ENCODE measurements around the gene WSCD1. TPM values are rescaled to one million over a fixed set of nuclear protein-coding genes. Genes with fewer than 3 reads are reported as not detected.

WSCD1 gene
- total RNA-seq, 1 experiment from 2014 or later = 0.45 TPM

DNA sequence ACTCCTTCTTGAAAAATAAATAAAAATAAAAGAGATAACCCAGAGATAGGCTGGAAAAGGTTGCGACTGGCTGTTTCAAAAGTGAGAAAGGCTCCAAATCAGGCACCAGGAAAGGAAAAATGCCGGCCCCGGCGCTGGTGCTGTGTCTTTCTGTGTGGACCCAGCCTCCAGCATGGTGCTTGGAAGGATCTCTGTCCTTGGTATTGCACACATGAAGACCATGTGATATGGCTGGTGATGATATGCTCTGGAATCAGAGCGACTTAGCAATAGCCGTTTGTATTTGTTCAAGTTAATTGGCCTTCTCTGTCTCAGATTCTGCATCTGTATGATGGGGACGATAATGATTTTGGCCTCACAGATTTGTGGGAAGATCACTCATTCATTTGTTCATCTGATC is 3.4 kb downstream of the WSCD1 start:
- no peaks in the 10 kb centered on the region for H3K9me3 Mint-ChIP-seq (ENCODE audit: low read depth, unreplicated experiment)
- no TSS peak for BruUV-seq (replicated peaks)
- no peak for DNase-seq
- H3K4me3 Mint-ChIP-seq (ENCODE audit: low read depth, unreplicated experiment) = no peak overlapping the region
- H3K27ac Mint-ChIP-seq (ENCODE audit: unreplicated experiment) = no peak overlapping the region
- peaks cover 81% of the 10 kb centered on the region for H3K27me3 Mint-ChIP-seq (ENCODE audit: unreplicated experiment)
- H3K4me1 Mint-ChIP-seq (ENCODE audit: low read depth, unreplicated experiment) = peaks cover 14% of the 10 kb centered on the region
- intact Hi-C loops (cut with micrococcal nuclease; ENCODE audit: unreplicated experiment) = loop anchor here (10.0 kb wide), 1 partner anchor 479 kb away; no protein-coding TSS in a partner anchor
- TF ChIP-seq, protein P1, sequence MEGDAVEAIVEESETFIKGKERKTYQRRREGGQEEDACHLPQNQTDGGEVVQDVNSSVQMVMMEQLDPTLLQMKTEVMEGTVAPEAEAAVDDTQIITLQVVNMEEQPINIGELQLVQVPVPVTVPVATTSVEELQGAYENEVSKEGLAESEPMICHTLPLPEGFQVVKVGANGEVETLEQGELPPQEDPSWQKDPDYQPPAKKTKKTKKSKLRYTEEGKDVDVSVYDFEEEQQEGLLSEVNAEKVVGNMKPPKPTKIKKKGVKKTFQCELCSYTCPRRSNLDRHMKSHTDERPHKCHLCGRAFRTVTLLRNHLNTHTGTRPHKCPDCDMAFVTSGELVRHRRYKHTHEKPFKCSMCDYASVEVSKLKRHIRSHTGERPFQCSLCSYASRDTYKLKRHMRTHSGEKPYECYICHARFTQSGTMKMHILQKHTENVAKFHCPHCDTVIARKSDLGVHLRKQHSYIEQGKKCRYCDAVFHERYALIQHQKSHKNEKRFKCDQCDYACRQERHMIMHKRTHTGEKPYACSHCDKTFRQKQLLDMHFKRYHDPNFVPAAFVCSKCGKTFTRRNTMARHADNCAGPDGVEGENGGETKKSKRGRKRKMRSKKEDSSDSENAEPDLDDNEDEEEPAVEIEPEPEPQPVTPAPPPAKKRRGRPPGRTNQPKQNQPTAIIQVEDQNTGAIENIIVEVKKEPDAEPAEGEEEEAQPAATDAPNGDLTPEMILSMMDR (IDR thresholded peaks at IDR 0.05; ENCODE audit: unreplicated experiment) = no peak
- CTCF ChIA-PET = no interaction called here
- H3K36me3 Mint-ChIP-seq (ENCODE audit: insufficient read depth, unreplicated experiment) = no peaks in the 10 kb centered on the region

DNA sequence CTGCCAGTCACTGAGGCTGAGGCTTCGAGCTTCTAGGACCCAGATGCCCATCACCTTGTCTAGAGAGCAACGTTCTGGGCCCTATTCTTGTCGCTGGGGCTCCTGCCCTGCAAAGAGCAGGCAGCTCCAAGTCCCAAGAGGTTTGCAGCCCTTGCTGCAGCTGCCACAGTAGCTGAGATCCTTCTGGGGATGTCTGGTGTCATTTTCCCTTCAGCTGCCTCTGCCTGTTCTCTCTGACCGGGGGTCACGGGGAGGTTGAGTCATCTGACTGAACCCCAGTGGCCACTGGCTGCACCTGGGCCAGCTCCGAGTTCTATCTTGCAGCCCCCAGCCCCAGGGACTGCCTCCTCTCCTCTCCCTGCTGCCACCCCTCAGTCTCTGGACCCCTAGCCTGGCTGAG is 4.9 kb downstream of the WSCD1 start:
- CTCF ChIA-PET = no interaction called here
- Mint-ChIP-seq H3K4me3 (ENCODE audit: low read depth, unreplicated experiment) (no peak overlapping the region), H3K36me3 (ENCODE audit: insufficient read depth, unreplicated experiment) (no peaks in the 10 kb centered on the region), H3K27me3 (ENCODE audit: unreplicated experiment) (peaks cover 72% of the 10 kb centered on the region), H3K9me3 (ENCODE audit: low read depth, unreplicated experiment) (no peaks in the 10 kb centered on the region), H3K4me1 (ENCODE audit: low read depth, unreplicated experiment) (peaks cover 1% of the 10 kb centered on the region), H3K27ac (ENCODE audit: unreplicated experiment) (no peak overlapping the region)
- BruUV-seq (replicated peaks) = no TSS peak
- TF ChIP-seq, protein P1 (IDR thresholded peaks at IDR 0.05; ENCODE audit: unreplicated experiment) = no peak
- intact Hi-C loops (cut with micrococcal nuclease; ENCODE audit: unreplicated experiment) = loop anchor here (10.0 kb wide), 1 partner anchor 480 kb away; no protein-coding TSS in a partner anchor
- DNase-seq = no peak

DNA sequence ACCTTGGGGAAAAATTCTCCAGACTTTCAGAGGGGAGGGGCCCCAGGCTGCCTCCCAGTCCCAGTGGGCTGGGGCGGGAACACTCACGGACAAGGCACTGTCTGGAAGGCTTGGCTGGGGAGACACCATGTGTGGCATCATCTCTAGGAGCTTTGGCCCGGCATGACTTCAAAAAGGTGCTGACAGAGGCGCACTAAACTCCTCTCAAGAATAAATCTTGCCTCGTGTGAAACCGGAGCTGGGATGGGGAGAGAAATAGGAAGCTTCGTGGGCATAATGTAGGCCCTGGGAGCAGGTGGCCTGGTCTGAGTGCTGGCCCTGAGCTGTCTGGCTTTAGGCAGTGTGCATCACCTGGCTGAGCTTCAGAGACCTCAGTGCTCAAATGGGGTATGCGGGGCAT is 5.7 kb downstream of the WSCD1 start:
- CTCF ChIA-PET = no interaction called here
- H3K36me3 Mint-ChIP-seq (ENCODE audit: insufficient read depth, unreplicated experiment) = no peaks in the 10 kb centered on the region
- no peak for DNase-seq
- H3K9me3 Mint-ChIP-seq (ENCODE audit: low read depth, unreplicated experiment) = no peaks in the 10 kb centered on the region
- TF ChIP-seq, protein P1 (IDR thresholded peaks at IDR 0.05; ENCODE audit: unreplicated experiment) = no peak
- intact Hi-C loops (cut with micrococcal nuclease; ENCODE audit: unreplicated experiment) = loop anchor here (10.0 kb wide), 1 partner anchor 481 kb away; no protein-coding TSS in a partner anchor
- no TSS peak for BruUV-seq (replicated peaks)
- no peak overlapping the region for H3K4me3 Mint-ChIP-seq (ENCODE audit: low read depth, unreplicated experiment)
- no peak overlapping the region for H3K27ac Mint-ChIP-seq (ENCODE audit: unreplicated experiment)
- H3K4me1 Mint-ChIP-seq (ENCODE audit: low read depth, unreplicated experiment) = no peaks in the 10 kb centered on the region
- H3K27me3 Mint-ChIP-seq (ENCODE audit: unreplicated experiment) = peaks cover 67% of the 10 kb centered on the region

DNA sequence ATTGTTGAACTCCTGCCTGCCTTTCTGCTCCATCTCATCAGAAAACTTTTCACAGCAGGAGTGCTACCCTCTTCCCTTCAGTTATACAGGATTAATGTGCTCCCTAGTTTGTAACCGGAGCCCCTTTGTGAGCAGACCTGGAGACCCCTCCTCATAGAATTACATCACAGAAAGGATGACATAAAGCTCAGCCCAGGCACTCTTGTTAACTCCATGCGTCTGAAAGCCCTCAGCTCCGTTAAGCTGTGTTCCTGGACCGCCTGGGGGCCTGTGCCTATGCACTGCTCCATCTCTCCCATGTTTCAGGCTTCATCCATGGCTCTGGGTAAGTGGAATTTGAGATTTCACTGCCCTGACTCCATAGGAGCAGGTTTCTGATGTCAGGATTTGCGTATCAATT is 7.6 kb downstream of the WSCD1 start:
- Mint-ChIP-seq H3K4me1 (ENCODE audit: low read depth, unreplicated experiment) (no peaks in the 10 kb centered on the region), H3K4me3 (ENCODE audit: low read depth, unreplicated experiment) (no peak overlapping the region), H3K27ac (ENCODE audit: unreplicated experiment) (no peak overlapping the region), H3K27me3 (ENCODE audit: unreplicated experiment) (peaks cover 61% of the 10 kb centered on the region), H3K36me3 (ENCODE audit: insufficient read depth, unreplicated experiment) (no peaks in the 10 kb centered on the region), H3K9me3 (ENCODE audit: low read depth, unreplicated experiment) (no peaks in the 10 kb centered on the region)
- TF ChIP-seq, protein P1 (IDR thresholded peaks at IDR 0.05; ENCODE audit: unreplicated experiment) = no peak
- no peak for DNase-seq
- CTCF ChIA-PET = interaction anchor here (1.0 kb wide), 1 partner anchor 9 kb away, joined by 3 read pairs; no protein-coding TSS in a partner anchor
- intact Hi-C loops (cut with micrococcal nuclease; ENCODE audit: unreplicated experiment) = loop anchor here (10.0 kb wide), 1 partner anchor 483 kb away; no protein-coding TSS in a partner anchor
- BruUV-seq (replicated peaks) = no TSS peak

All from Calu3 (cell line).